ENCODE data around the gene MYH14. TPM values are rescaled to one million over a fixed set of nuclear protein-coding genes. Genes with fewer than 3 reads are reported as not detected.
"Not testable (repeated sequence)": the region's sequence is repeated elsewhere in the genome, so short reads cannot be mapped to it uniquely, and the experiment has no call there.

The MYH14 gene
- polyA plus RNA-seq, 1 experiment: not detected

GRCh38 chr19:50230379-50231351, 27.2 kb downstream of the MYH14 start:
- DNase-seq (ENCODE audit: low read depth): no peak
- CTCF ChIA-PET: no interaction called here
- no peak overlapping the region for H3K4me3 ChIP-seq (ENCODE audit: low read depth, low read length)
- POLR2A ChIA-PET: no interaction called here
- TF ChIP-seq, protein P1, sequence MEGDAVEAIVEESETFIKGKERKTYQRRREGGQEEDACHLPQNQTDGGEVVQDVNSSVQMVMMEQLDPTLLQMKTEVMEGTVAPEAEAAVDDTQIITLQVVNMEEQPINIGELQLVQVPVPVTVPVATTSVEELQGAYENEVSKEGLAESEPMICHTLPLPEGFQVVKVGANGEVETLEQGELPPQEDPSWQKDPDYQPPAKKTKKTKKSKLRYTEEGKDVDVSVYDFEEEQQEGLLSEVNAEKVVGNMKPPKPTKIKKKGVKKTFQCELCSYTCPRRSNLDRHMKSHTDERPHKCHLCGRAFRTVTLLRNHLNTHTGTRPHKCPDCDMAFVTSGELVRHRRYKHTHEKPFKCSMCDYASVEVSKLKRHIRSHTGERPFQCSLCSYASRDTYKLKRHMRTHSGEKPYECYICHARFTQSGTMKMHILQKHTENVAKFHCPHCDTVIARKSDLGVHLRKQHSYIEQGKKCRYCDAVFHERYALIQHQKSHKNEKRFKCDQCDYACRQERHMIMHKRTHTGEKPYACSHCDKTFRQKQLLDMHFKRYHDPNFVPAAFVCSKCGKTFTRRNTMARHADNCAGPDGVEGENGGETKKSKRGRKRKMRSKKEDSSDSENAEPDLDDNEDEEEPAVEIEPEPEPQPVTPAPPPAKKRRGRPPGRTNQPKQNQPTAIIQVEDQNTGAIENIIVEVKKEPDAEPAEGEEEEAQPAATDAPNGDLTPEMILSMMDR (IDR thresholded peaks at IDR 0.05; ENCODE audit: insufficient read depth, low read depth, low read length): no peak
- H3K36me3 ChIP-seq (ENCODE audit: control insufficient read depth, insufficient read depth, low read length): no peaks in the 10 kb centered on the region
- H3K27me3 ChIP-seq (ENCODE audit: control insufficient read depth, insufficient read depth, low read length): no peaks in the 10 kb centered on the region

GRCh38 chr19:50231417-50231816, 28.0 kb downstream of the MYH14 start:
- H3K27me3 ChIP-seq (ENCODE audit: control insufficient read depth, insufficient read depth, low read length); H3K36me3 ChIP-seq (ENCODE audit: control insufficient read depth, insufficient read depth, low read length); DNase-seq (ENCODE audit: low read depth); CTCF ChIA-PET; POLR2A ChIA-PET; H3K4me3 ChIP-seq (ENCODE audit: low read depth, low read length): not testable (repeated sequence)

- ChIA-PET POLR2A (no interaction called here), CTCF (no interaction called here)
- TF ChIP-seq, protein P1 (IDR thresholded peaks at IDR 0.05; ENCODE audit: insufficient read depth, low read depth, low read length): no peak
- Histone ChIP-seq H3K4me3 (ENCODE audit: low read depth, low read length) (no peak overlapping the region), H3K27me3 (ENCODE audit: control insufficient read depth, insufficient read depth, low read length) (no peaks in the 10 kb centered on the region), H3K36me3 (ENCODE audit: control insufficient read depth, insufficient read depth, low read length) (no peaks in the 10 kb centered on the region)
- no peak for DNase-seq (ENCODE audit: low read depth)
These were observed 28.4 kb downstream of the MYH14 start for GRCh38 chr19:50231821-50232220.

GRCh38 chr19:50232600-50232999, 29.2 kb downstream of the MYH14 start:
- ChIA-PET CTCF (interaction anchor here (0.6 kb wide), 1 partner anchor 43 kb away, joined by 3 read pairs; no protein-coding TSS in a partner anchor), POLR2A (no interaction called here)
- H3K4me3 ChIP-seq (ENCODE audit: low read depth, low read length): no peak overlapping the region
- TF ChIP-seq, protein P1 (IDR thresholded peaks at IDR 0.05; ENCODE audit: insufficient read depth, low read depth, low read length): no peak
- no peaks in the 10 kb centered on the region for H3K27me3 ChIP-seq (ENCODE audit: control insufficient read depth, insufficient read depth, low read length)
- H3K36me3 ChIP-seq (ENCODE audit: control insufficient read depth, insufficient read depth, low read length): no peaks in the 10 kb centered on the region
- DNase-seq (ENCODE audit: low read depth): no peak

GRCh38 chr19:50233308-50233910, 30.0 kb downstream of the MYH14 start:
- H3K27me3 ChIP-seq (ENCODE audit: control insufficient read depth, insufficient read depth, low read length): no peaks in the 10 kb centered on the region
- ChIA-PET CTCF (no interaction called here), POLR2A (no interaction called here)
- H3K36me3 ChIP-seq (ENCODE audit: control insufficient read depth, insufficient read depth, low read length): no peaks in the 10 kb centered on the region
- no peak overlapping the region for H3K4me3 ChIP-seq (ENCODE audit: low read depth, low read length)
- no peak for DNase-seq (ENCODE audit: low read depth)
- TF ChIP-seq, protein P1 (IDR thresholded peaks at IDR 0.05; ENCODE audit: insufficient read depth, low read depth, low read length): no peak

GRCh38 chr19:50237493-50237892, 34.1 kb downstream of the MYH14 start:
- H3K27me3 ChIP-seq (ENCODE audit: control insufficient read depth, insufficient read depth, low read length); POLR2A ChIA-PET; DNase-seq (ENCODE audit: low read depth); H3K36me3 ChIP-seq (ENCODE audit: control insufficient read depth, insufficient read depth, low read length); H3K4me3 ChIP-seq (ENCODE audit: low read depth, low read length): not testable (repeated sequence)
- CTCF ChIA-PET: interaction anchor here (0.8 kb wide), 1 partner anchor 17 kb away, joined by 4 read pairs; no protein-coding TSS in a partner anchor

Measured in BJ (cell line).